SHP77 (cell line): ENCODE results near the gene TAS1R2.
"Not testable (repeated sequence)": the region's sequence is repeated elsewhere in the genome, so short reads cannot be mapped to it uniquely, and the experiment has no call there.

Source experiments
- DNase-seq, 2 experiments: peaks; one replicate each; lab custom pipeline; 2025; lab: John Stamatoyannopoulos, UW

Gene TAS1R2

GRCh38 chr1:18868801-18869424, 9.5 kb upstream of the TAS1R2 start:
- DNase-seq: no peak

DNA sequence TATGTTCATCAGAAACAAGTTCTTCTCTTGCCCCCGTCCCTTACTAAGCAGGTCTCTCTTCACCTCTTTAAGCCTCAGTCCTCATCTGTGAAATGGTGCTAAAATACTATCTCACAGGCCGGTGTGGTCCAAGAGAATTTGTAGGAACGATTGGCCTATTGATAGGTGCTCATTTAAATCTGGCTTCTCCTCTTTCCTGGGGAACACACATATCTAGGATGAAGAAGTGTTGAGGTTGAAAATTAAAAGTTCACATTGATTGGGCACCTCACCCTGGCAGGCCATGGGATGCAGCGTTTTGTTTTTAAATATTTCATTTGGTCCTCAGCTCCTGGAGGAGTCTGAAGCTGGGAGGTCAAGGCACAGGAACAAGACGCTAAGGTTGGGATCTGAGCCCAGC, 8.9 kb upstream of the TAS1R2 start:
- no peak for DNase-seq

GRCh38 chr1:18866846-18867245, 7.4 kb upstream of the TAS1R2 start:
- no peak for DNase-seq

DNA sequence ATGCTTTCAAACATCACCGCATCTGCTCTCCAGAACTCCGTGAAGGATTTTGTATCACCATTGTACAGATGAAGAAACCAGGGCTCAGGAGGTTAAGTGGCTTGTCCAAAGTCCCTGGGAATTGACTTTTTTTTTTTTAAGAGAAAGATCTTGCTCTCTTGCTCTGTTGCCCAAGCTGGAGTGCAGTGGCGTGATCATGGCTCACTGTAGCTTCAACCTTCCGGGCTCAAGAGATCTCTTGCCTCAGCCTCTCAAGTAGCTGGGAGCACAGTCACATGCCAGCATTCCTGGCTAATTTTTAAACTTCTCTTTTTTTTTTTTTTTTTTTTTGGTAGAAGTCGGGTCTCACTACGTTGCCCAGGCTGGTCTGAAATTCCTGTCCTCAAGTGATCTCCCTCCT, 6.9 kb upstream of the TAS1R2 start:
- no peak for DNase-seq

GRCh38 chr1:18865176-18865575, 5.7 kb upstream of the TAS1R2 start:
- DNase-seq: no peak

DNA sequence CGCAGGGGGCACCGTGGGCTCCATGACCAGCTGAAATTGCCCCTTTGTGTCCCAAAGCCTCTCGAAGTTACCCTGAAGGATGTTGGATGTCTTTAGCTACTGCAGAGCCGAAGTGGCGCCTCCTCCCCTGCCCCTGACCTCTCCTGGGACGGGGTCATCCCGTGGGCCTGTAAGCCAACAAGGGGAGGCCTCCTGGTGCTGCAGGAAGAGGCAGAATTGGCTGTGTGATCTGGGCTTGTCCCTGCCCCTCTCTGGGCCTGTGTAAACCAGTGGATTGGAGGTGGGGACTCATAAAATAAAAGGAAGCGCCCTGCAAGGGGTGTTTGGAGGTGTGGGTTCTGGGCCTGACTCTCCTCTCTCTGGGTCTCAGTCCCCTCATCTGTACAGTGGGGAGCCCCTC, 2.1 kb upstream of the TAS1R2 start:
- DNase-seq: no peak

GRCh38 chr1:18861082-18861481, 1.6 kb upstream of the TAS1R2 start:
- peak; percentile 11 to 33 for DNase-seq

DNA sequence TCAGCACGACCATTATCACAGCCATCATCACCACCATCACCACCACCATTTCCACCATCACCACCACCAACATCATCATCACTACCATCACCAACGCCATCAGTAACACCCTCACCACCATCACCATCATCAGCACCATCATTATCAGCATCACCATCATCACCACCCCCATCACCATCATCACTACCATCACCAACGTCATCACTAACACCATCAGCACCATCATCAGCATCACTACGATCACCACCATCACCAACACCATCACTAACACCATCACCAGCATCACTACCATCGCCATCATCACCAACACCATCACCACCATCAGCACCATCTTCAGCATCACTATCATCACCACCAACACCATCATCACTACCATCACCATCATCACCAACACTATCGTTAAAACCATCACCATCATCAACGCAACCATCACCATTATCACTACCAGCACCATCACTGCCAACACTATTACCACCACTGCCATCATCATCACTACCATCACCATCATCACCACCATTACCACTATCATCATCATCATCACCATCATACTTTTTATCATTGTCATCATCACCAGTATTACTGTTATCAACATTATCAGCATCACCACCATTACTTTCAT, 1.3 kb downstream of the TAS1R2 start:
- DNase-seq: no peak

GRCh38 chr1:18856435-18856834, 3.0 kb downstream of the TAS1R2 start:
- DNase-seq: no peak

- DNase-seq: no peak
These were observed 3.9 kb downstream of the TAS1R2 start for GRCh38 chr1:18855573-18855972.

DNA sequence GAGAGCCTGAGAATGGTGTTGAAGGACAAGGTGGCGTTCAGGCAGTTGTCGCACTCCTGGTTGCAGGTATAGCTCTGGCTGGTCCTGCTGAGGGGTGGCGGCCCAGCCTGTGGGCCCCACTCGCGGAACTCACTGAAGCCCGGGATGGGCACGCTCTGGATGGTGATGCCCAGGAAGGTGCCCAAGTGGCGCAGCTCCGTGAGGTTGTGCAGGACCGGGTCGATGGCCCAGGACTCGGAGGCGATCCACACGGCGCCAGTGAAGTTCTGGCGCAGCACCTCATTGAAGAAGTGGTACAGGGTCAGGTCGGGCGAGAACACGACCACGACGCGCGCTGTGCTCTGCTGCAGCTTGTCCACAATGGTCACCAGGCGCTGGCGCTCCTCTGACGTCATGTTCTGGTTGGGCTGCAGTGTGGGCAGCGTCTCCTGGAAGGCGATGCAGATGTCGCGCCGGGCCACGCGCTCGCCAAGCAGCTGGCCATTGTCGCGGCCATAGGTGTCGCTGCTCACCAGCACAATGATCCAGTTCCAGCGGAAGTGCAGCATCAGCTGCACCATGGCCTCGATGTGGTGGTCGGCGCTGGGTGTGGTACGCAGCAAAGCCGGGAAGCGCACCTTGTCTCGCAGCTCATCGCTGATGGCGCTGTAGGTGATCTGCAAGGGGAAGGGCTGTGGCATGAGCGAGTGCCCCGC, 5.0 kb downstream of the TAS1R2 start:
- DNase-seq: no peak

DNA sequence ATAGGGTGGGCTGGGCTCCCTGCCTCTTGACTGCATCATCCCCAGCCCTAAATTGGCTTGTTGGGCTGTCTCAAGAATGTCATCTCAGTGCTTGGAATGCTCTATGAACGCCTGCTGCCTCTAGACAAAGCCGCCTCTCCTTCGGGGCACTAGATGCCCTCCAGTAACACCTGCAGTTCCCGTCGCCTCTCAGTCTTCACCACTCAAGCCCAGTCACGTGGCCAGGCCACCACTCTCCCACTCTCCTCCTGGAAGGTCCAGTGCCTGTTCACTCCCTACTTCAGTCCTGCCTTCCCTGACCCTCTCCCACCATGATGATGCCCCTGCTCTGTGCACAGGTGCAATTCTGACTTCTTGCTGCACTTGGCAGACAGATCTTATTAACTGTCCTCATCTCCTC, 7.0 kb downstream of the TAS1R2 start:
- DNase-seq: no peak

DNA sequence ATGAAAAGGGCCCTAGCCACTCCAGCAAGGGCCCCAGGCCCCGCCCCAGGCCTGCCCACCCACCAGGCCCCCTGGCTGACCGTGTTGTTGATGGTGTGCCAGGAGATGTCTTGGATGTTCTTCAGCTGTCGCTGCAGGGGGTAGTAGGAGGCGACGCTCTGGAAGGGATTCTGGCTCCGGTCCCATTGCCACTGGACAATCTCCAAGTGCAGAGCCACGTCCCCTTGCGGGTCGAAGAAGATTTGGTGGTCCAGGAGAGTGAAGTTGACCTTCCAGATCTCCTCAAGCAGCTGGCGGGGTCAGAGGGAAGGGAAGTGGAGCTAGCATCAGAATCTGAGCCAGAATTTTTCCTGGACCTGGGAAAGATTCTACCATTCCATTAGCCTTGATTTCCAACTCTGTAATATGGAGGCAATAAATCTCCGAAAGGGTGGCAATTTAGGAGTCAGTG, 10.2 kb downstream of the TAS1R2 start:
- no peak for DNase-seq

- not testable (repeated sequence) for DNase-seq
These were observed 11.7 kb downstream of the TAS1R2 start for GRCh38 chr1:18847723-18848122.

GRCh38 chr1:18840145-18840544, 19.3 kb downstream of the TAS1R2 start:
- DNase-seq: no peak

DNA sequence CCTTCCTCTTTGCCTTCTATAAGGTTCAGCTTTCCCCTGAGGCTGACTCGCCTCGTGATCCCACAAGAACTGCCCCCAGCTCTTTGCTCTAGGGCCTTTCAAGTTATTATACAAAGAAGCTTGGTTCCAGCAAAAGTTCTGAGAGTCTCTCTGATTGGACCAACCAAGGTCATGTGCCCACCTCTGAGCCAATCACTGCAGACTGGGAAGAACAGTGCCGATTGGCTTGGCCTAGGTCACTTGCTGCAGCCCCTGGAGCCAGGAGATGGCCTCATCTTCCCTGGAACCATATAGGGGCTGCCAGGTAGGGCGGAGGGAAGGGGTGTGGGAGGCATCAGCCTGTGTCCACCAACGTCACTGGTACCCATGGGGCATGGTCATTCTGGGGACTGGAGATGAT, 22.8 kb downstream of the TAS1R2 start:
- no peak for DNase-seq

DNA sequence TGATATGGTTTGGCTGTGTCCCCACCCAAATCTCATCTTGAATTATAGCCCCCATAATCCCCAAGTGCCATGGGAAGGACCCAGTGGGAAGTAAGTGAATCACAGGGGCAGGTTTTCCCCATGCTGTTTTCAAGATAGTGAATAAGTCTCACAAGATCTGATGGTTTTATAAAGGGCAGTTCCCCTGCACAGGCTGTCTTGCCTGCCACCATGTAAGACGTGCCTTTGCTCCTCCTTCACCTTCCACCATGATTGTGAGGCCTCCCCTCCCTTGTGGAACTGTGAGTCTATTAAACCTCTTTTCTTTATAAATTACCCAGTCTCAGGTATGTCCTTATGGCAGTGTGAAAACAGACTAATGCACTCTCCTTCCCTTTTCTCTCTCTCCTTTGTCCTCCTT, 27.1 kb downstream of the TAS1R2 start:
- DNase-seq: not testable (repeated sequence)

DNA sequence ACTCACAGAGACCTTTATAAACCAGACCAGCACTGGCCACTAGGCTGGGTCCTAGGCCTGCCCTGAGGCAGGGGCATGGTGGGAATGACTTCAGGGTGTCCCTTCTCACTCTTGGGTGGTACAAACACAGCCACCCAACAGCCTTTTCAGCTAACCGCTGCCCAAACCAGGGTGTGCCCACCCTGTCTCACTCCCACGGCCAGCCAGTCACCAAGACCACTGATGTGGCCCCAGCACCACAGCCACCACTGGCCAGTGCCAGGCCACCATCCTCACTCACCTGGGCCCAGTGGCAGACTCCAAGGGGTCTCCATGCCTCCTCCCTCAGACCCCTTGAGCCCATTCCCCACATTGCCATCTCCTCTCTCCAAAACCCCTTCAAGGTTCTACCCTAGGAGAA, 27.8 kb downstream of the TAS1R2 start:
- no peak for DNase-seq

GRCh38 chr1:18830596-18830995, 28.9 kb downstream of the TAS1R2 start:
- DNase-seq: no peak

- DNase-seq: no peak
These were observed 29.8 kb downstream of the TAS1R2 start for GRCh38 chr1:18829671-18830070.

GRCh38 chr1:18828224-18828623, 31.2 kb downstream of the TAS1R2 start:
- no peak for DNase-seq

- no peak for DNase-seq
These were observed 36.0 kb downstream of the TAS1R2 start for GRCh38 chr1:18823438-18823837.
